Activated naive CD4-positive, alpha-beta T cell treated with anti-CD3 and anti-CD28 coated beads, Interleukin-2, amount 50 U/mL, for 72 hours (primary cell): Measurements from ENCODE around the gene GADD45G. TPM values are rescaled to one million over a fixed set of nuclear protein-coding genes. Genes with fewer than 3 reads are reported as not detected.

Source experiments
- ATAC-seq, 2 donors: fragments of 150-1000 bp; cut with Tn5 transposase; 2 replicates each; pipeline ENCODE4 v1.10.0; 2021; ENCODE audit warnings: mild to moderate bottlenecking in 2 of 2, moderate library complexity in 2 of 2
- DNase-seq, 2 donors: peaks; one replicate each; pipeline ENCODE4 v3.0.0; 2021 to 2022; ENCODE audit warnings: low spot score in 2 of 2
- H3K27ac Mint-ChIP-seq, 2 donors: one replicate each; pipeline ENCODE4 v1.8.0; 2022; ENCODE audit warnings: mild to moderate bottlenecking in 2 of 2, mixed read lengths in 2 of 2
- H3K36me3 Mint-ChIP-seq, 2 donors: one replicate each; pipeline ENCODE4 v1.8.0; 2022; ENCODE audit warnings: mixed read lengths in 2 of 2
- H3K9me3 Mint-ChIP-seq, 2 donors: one replicate each; pipeline ENCODE4 v1.8.0; 2022; ENCODE audit warnings: mixed read lengths in 2 of 2
- total RNA-seq, 2 donors: library from RNA; stranded (reverse); gene quantifications; one replicate each; pipeline ENCODE4 v1.2.3, GENCODE V29; 2022

GADD45G gene
- total RNA-seq, 2 donors from 2014 or later, result 3.8 to 5.3 TPM

- H3K36me3 Mint-ChIP-seq, result peaks cover 0 to 8% of the 10 kb centered on the region in 2 donors
- ATAC-seq (no peak), DNase-seq (no peak)
- peaks cover 4 to 5% of the 10 kb centered on the region in 2 donors for H3K9me3 Mint-ChIP-seq
- H3K27ac Mint-ChIP-seq, result no peak overlapping the region
Measured at GRCh38 chr9:89588271-89588879, 16.4 kb upstream of the GADD45G start.

GRCh38 chr9:89590415-89590814, 14.4 kb upstream of the GADD45G start:
- DNase-seq (no peak), ATAC-seq (no peak)
- H3K36me3 Mint-ChIP-seq, result no peaks in the 10 kb centered on the region
- no peaks in the 10 kb centered on the region for H3K9me3 Mint-ChIP-seq
- H3K27ac Mint-ChIP-seq, result no peak overlapping the region

GRCh38 chr9:89591274-89592212, 13.3 kb upstream of the GADD45G start:
- Mint-ChIP-seq H3K9me3 (no peaks in the 10 kb centered on the region), H3K36me3 (no peaks in the 10 kb centered on the region), H3K27ac (no peak overlapping the region)
- DNase-seq, result no peak
- ATAC-seq, result no peak

- DNase-seq, result no peak
- Mint-ChIP-seq H3K9me3 (no peaks in the 10 kb centered on the region), H3K27ac (no peak overlapping the region), H3K36me3 (no peaks in the 10 kb centered on the region)
- ATAC-seq, result no peak
Measured at GRCh38 chr9:89592213-89592815, 12.5 kb upstream of the GADD45G start.

GRCh38 chr9:89592963-89593726, 11.7 kb upstream of the GADD45G start:
- DNase-seq (no peak), ATAC-seq (no peak)
- H3K27ac Mint-ChIP-seq, result no peak overlapping the region
- H3K9me3 Mint-ChIP-seq, result no peaks in the 10 kb centered on the region
- no peaks in the 10 kb centered on the region for H3K36me3 Mint-ChIP-seq

- ATAC-seq (peak; percentile 55 to 83), DNase-seq (peak in 1 of 2 donors; percentile 75)
- Mint-ChIP-seq H3K36me3 (no peaks in the 10 kb centered on the region), H3K27ac (no peak overlapping the region), H3K9me3 (no peaks in the 10 kb centered on the region)
Measured at GRCh38 chr9:89593727-89594427, 10.9 kb upstream of the GADD45G start.

- no peaks in the 10 kb centered on the region for H3K9me3 Mint-ChIP-seq
- H3K27ac Mint-ChIP-seq, result no peak overlapping the region
- ATAC-seq (no peak), DNase-seq (no peak)
- H3K36me3 Mint-ChIP-seq, result no peaks in the 10 kb centered on the region
Measured at GRCh38 chr9:89594811-89595550, 9.8 kb upstream of the GADD45G start.

GRCh38 chr9:89595646-89596045, 9.2 kb upstream of the GADD45G start:
- Mint-ChIP-seq H3K9me3 (no peaks in the 10 kb centered on the region), H3K27ac (no peak overlapping the region)
- ATAC-seq, result no peak

GRCh38 chr9:89596937-89597555, 7.8 kb upstream of the GADD45G start:
- H3K27ac Mint-ChIP-seq, result no peak overlapping the region
- no peaks in the 10 kb centered on the region for H3K9me3 Mint-ChIP-seq
- H3K36me3 Mint-ChIP-seq, result no peaks in the 10 kb centered on the region
- ATAC-seq (no peak), DNase-seq (no peak)

More at GRCh38 chr9:89595646-89596045, 9.2 kb upstream of the GADD45G start:
- no peaks in the 10 kb centered on the region for H3K36me3 Mint-ChIP-seq
- no peak for DNase-seq

- DNase-seq (peak in 1 of 2 donors; percentile 53), ATAC-seq (peak; percentile 34 to 43)
- Mint-ChIP-seq H3K27ac (no peak overlapping the region), H3K9me3 (no peaks in the 10 kb centered on the region), H3K36me3 (no peaks in the 10 kb centered on the region)
Measured at GRCh38 chr9:89597711-89598362, 7.0 kb upstream of the GADD45G start.

GRCh38 chr9:89598363-89598713, 6.5 kb upstream of the GADD45G start:
- no peak for ATAC-seq
- no peaks in the 10 kb centered on the region for H3K9me3 Mint-ChIP-seq
- no peaks in the 10 kb centered on the region for H3K36me3 Mint-ChIP-seq
- DNase-seq, result no peak
- H3K27ac Mint-ChIP-seq, result no peak overlapping the region

GRCh38 chr9:89598926-89599325, 5.9 kb upstream of the GADD45G start:
- no peak for DNase-seq
- Mint-ChIP-seq H3K27ac (no peak overlapping the region), H3K36me3 (no peaks in the 10 kb centered on the region), H3K9me3 (no peaks in the 10 kb centered on the region)
- ATAC-seq, result no peak

- no peaks in the 10 kb centered on the region for H3K36me3 Mint-ChIP-seq
- H3K9me3 Mint-ChIP-seq, result no peaks in the 10 kb centered on the region
- DNase-seq (no peak), ATAC-seq (no peak)
- no peak overlapping the region for H3K27ac Mint-ChIP-seq
Measured at GRCh38 chr9:89600831-89601230, 4.0 kb upstream of the GADD45G start.

- ATAC-seq (no peak), DNase-seq (no peak)
- H3K9me3 Mint-ChIP-seq, result no peaks in the 10 kb centered on the region
- no peaks in the 10 kb centered on the region for H3K36me3 Mint-ChIP-seq
- H3K27ac Mint-ChIP-seq, result no peak overlapping the region
Measured at GRCh38 chr9:89601306-89601705, 3.5 kb upstream of the GADD45G start.
